H9 (cell line): Measurements from ENCODE around the gene UHRF1. TPM values are rescaled to one million over a fixed set of nuclear protein-coding genes. Genes with fewer than 3 reads are reported as not detected.

Experiments used
- DNase-seq: peaks from one replicate; pipeline ENCODE4 v3.0.0-alpha.2; 2017
- H2AFZ ChIP-seq: one replicate; pipeline ENCODE4 v1.6.1; 2013; ENCODE audit warnings: mild to moderate bottlenecking, low read length, control low read depth, moderate library complexity
- H2AK5ac ChIP-seq: 2 replicates; pipeline ENCODE4 v1.6.1; 2013; ENCODE audit warnings: low read length, control low read depth, mixed read lengths; ENCODE audit not compliant: insufficient read length
- H2BK120ac ChIP-seq: one replicate; pipeline ENCODE4 v1.6.1; 2013; ENCODE audit warnings: low read depth, mild to moderate bottlenecking, low read length, control low read depth, inconsistent platforms; ENCODE audit not compliant: poor library complexity, severe bottlenecking
- H2BK12ac ChIP-seq: 2 replicates; pipeline ENCODE4 v1.6.1; 2013; ENCODE audit warnings: low read length, control low read depth, mixed read lengths, low read depth; ENCODE audit not compliant: insufficient read length
- H2BK15ac ChIP-seq: 2 replicates; pipeline ENCODE4 v1.6.1; 2013; ENCODE audit warnings: low read depth, low read length, control low read depth
- H2BK20ac ChIP-seq: one replicate; pipeline ENCODE4 v1.6.1; 2013; ENCODE audit warnings: low read depth, mild to moderate bottlenecking, low read length, control low read depth, inconsistent platforms; ENCODE audit not compliant: poor library complexity, severe bottlenecking
- H2BK5ac ChIP-seq: 2 replicates; pipeline ENCODE4 v1.6.1; 2013; ENCODE audit warnings: low read length, control low read depth, mixed read lengths; ENCODE audit not compliant: insufficient read length
- H3K14ac ChIP-seq: 2 replicates; pipeline ENCODE4 v1.6.1; 2013; ENCODE audit warnings: low read length, control low read depth; ENCODE audit not compliant: insufficient read depth
- H3K18ac ChIP-seq: 2 replicates; pipeline ENCODE4 v1.6.1; 2013; ENCODE audit warnings: low read depth, mild to moderate bottlenecking, mixed read lengths, low read length, control low read depth; ENCODE audit not compliant: insufficient read length
- H3K23ac ChIP-seq: 2 replicates; pipeline ENCODE4 v1.6.1; 2013; ENCODE audit warnings: low read length, control low read depth, mixed read lengths, low read depth; ENCODE audit not compliant: insufficient read length
- H3K23me2 ChIP-seq: 2 replicates; pipeline ENCODE4 v1.6.1; 2013; ENCODE audit warnings: low read depth, mild to moderate bottlenecking, mixed read lengths, low read length, control low read depth; ENCODE audit not compliant: insufficient read length, poor library complexity, severe bottlenecking
- H3K27ac ChIP-seq: 2 replicates; pipeline ENCODE4 v1.5.1; 2013; ENCODE audit warnings: low read length, control low read depth, mixed read lengths, low read depth; ENCODE audit not compliant: insufficient read length
- H3K27me3 ChIP-seq: 2 replicates; pipeline ENCODE4 v1.6.1; 2013; ENCODE audit warnings: low read length, control low read depth, inconsistent platforms; ENCODE audit not compliant: insufficient read depth
- H3K4ac ChIP-seq: 2 replicates; pipeline ENCODE4 v1.6.1; 2013; ENCODE audit warnings: low read depth, mild to moderate bottlenecking, control low read depth, inconsistent platforms, low read length, moderate library complexity
- H3K4me1 ChIP-seq: 2 replicates; pipeline ENCODE4 v1.6.1; 2013; ENCODE audit warnings: low read length, control low read depth, inconsistent platforms; ENCODE audit not compliant: insufficient read depth
- H3K4me2 ChIP-seq: 2 replicates; pipeline ENCODE4 v1.6.1; 2013; ENCODE audit warnings: low read length, control low read depth, mixed read lengths; ENCODE audit not compliant: insufficient read length, insufficient read depth
- H3K56ac ChIP-seq: 2 replicates; pipeline ENCODE4 v1.6.1; 2013; ENCODE audit warnings: low read depth, mild to moderate bottlenecking, mixed read lengths, low read length, control low read depth; ENCODE audit not compliant: insufficient read length
- H3K79me1 ChIP-seq: 2 replicates; pipeline ENCODE4 v1.6.1; 2013; ENCODE audit warnings: low read depth, mild to moderate bottlenecking, moderate library complexity, low read length, control low read depth, inconsistent platforms; ENCODE audit not compliant: insufficient read depth, poor library complexity, severe bottlenecking
- H3K79me2 ChIP-seq: 2 replicates; pipeline ENCODE4 v1.6.1; 2013; ENCODE audit warnings: low read length, control low read depth, inconsistent platforms; ENCODE audit not compliant: insufficient read depth
- H3K9ac ChIP-seq: 2 replicates; pipeline ENCODE4 v1.6.1; 2013; ENCODE audit warnings: low read length, control low read depth, mixed read lengths; ENCODE audit not compliant: insufficient read length; ENCODE audit errors: extremely low read depth
- H3K9me3 ChIP-seq: one replicate; pipeline ENCODE4 v1.6.1; 2013; ENCODE audit warnings: low read depth, low read length, inconsistent platforms; ENCODE audit not compliant: control insufficient read depth
- H3T11ph ChIP-seq: one replicate; pipeline ENCODE4 v1.6.1; 2013; ENCODE audit warnings: mild to moderate bottlenecking, low read length, control low read depth, inconsistent platforms
- H4K20me1 ChIP-seq: one replicate; pipeline ENCODE4 v1.6.1; 2013; ENCODE audit not compliant: control insufficient read depth, insufficient read length, insufficient read depth
- H4K5ac ChIP-seq: 2 replicates; pipeline ENCODE4 v1.6.1; 2013; ENCODE audit warnings: low read depth, mild to moderate bottlenecking, mixed read lengths, low read length, control low read depth; ENCODE audit not compliant: insufficient read length
- H4K8ac ChIP-seq: replicated peaks from 2 replicates; pipeline ENCODE4 v1.6.1; 2013; ENCODE audit warnings: low read length, control low read depth, mixed read lengths, low read depth; ENCODE audit not compliant: insufficient read length
- H4K91ac ChIP-seq: 2 replicates; pipeline ENCODE4 v1.6.1; 2013; ENCODE audit warnings: low read depth, mild to moderate bottlenecking, moderate library complexity, mixed read lengths, low read length, control low read depth; ENCODE audit not compliant: insufficient read length
- H3K27ac Mint-ChIP-seq, 3 experiments: 2 replicates in 2 of 3; 3 replicates in 1 of 3; pipeline ENCODE4 v1.8.0; 2020 to 2021; ENCODE audit warnings: mixed read lengths in 3 of 3, mild to moderate bottlenecking in 1 of 3, moderate library complexity in 1 of 3
- H3K27me3 Mint-ChIP-seq: 2 replicates; pipeline ENCODE4 v1.8.0; 2021; ENCODE audit warnings: low read depth, mild to moderate bottlenecking, moderate library complexity, mixed read lengths
- H3K36me3 Mint-ChIP-seq, 3 experiments: 2 replicates in 2 of 3; 3 replicates in 1 of 3; pipeline ENCODE4 v1.8.0; 2020 to 2021; ENCODE audit warnings: low read depth in 3 of 3, mixed read lengths in 3 of 3; ENCODE audit not compliant: insufficient read depth in 1 of 3
- H3K4me1 Mint-ChIP-seq, 2 experiments: 2 replicates each; pipeline ENCODE4 v1.8.0; 2020; ENCODE audit warnings: mixed read lengths in 2 of 2
- H3K4me3 Mint-ChIP-seq, 2 experiments: 2 replicates in 1 of 2; 3 replicates in 1 of 2; pipeline ENCODE4 v1.8.0; 2020 to 2021; ENCODE audit warnings: mild to moderate bottlenecking in 2 of 2, mixed read lengths in 2 of 2, moderate library complexity in 1 of 2
- H3K9me3 Mint-ChIP-seq, 2 experiments: 2 replicates in 1 of 2; 3 replicates in 1 of 2; pipeline ENCODE4 v1.8.0; 2020; ENCODE audit warnings: mild to moderate bottlenecking in 2 of 2, mixed read lengths in 2 of 2, moderate library complexity in 1 of 2
- CTCF ChIP-seq: fragments of 200-600 bp; sonication (generic); conservative IDR thresholded peaks from 3 replicates; pipeline ENCODE4 v1.8.0; 2021; ENCODE audit warnings: antibody characterized with exemption, mild to moderate bottlenecking
- WGBS: extraction: QIAGEN DNeasy Blood & Tissue Kit; methylation state at CpG from one replicate; pipeline ENCODE4 v1.1.7; 2013; ENCODE audit warnings: missing lambda C conversion rate, low lambda C conversion rate, mixed read lengths; ENCODE audit not compliant: insufficient read length; ENCODE audit errors: extremely low coverage; 5-methylcytosine and 5-hydroxymethylcytosine counted together
- total RNA-seq: library from RNA; stranded (reverse); gene quantifications from 2 replicates; pipeline ENCODE4 v1.2.1, GENCODE V29; 2021

Gene UHRF1
- total RNA-seq, 1 experiment from 2014 or later, result 106 TPM

- H3K23me2 ChIP-seq, result peaks cover 12% of the 10 kb centered on the region
- no peak overlapping the region for H2BK120ac ChIP-seq
- peaks cover 2% of the 10 kb centered on the region for H4K20me1 ChIP-seq
- DNase-seq, result no peak
- H4K91ac ChIP-seq, result no peak overlapping the region
- H3K79me2 ChIP-seq, result peaks cover 7% of the 10 kb centered on the region; the same call in 1 of the 2 replicates
- no peaks in the 10 kb centered on the region for H3K9me3 ChIP-seq
- no peak overlapping the region for H2AK5ac ChIP-seq
- no peaks in the 10 kb centered on the region for H3K27me3 ChIP-seq
- no peak overlapping the region for H3K9ac ChIP-seq
- no peak overlapping the region for H2AFZ ChIP-seq
- H3K36me3 Mint-ChIP-seq, result peaks cover 0 to 9% (median 3%) of the 10 kb centered on the region in 3 experiments
- H3K27ac Mint-ChIP-seq, result peak overlapping the region in 2 of 3 experiments; percentile 5 to 75; a peak in 3 of 7 replicates
- no peak overlapping the region for H3K4me2 ChIP-seq
- H3K56ac ChIP-seq, result no peak overlapping the region
- H2BK15ac ChIP-seq, result no peak overlapping the region
- H3T11ph ChIP-seq, result no peak overlapping the region
- peak overlapping the region; percentile 88 to 97; a peak in 3 of 5 replicates for H3K4me3 Mint-ChIP-seq
- no peak overlapping the region for H2BK12ac ChIP-seq
- H3K4ac ChIP-seq, result no peak overlapping the region
- H2BK5ac ChIP-seq, result no peak overlapping the region
- H3K79me1 ChIP-seq, result no peaks in the 10 kb centered on the region
- H3K23ac ChIP-seq, result no peak overlapping the region
- no peak overlapping the region for H4K5ac ChIP-seq
- H3K9me3 Mint-ChIP-seq, result no peaks in the 10 kb centered on the region
- H3K27me3 Mint-ChIP-seq, result peaks cover 5% of the 10 kb centered on the region
- no peak overlapping the region for H3K18ac ChIP-seq
- H4K8ac ChIP-seq, result no peak overlapping the region
- no peak overlapping the region; the same call in 1 of the 2 replicates for H3K14ac ChIP-seq
- no CpG with 5 or more reads among the region's 19 CpGs for WGBS
- H3K4me1 Mint-ChIP-seq, result peaks cover 36 to 47% of the 10 kb centered on the region in 2 experiments
- no peak for TF ChIP-seq CTCF
- H3K4me1 ChIP-seq, result no peaks in the 10 kb centered on the region
- H3K27ac ChIP-seq, result no peak overlapping the region
- no peak overlapping the region for H2BK20ac ChIP-seq
Observed at GRCh38 chr19:4971816-4972495, 62.7 kb downstream of the UHRF1 start.
